Esophagus muscularis mucosa (tissue), 3 donors: ENCODE measurements around the gene MOCS3.

Source experiments
- POLR2A ChIP-seq: fragments of 450-650 bp; IDR thresholded peaks from one replicate; pipeline ENCODE4 v1.6.1; 2017; ENCODE audit warnings: antibody characterized with exemption, moderate library complexity, mild to moderate bottlenecking, low read depth
- TF ChIP-seq, protein P1 (sequence below), 3 experiments: fragments of 200-600 bp in 2 of 3; fragments of 450-650 bp in 1 of 3; sonication (generic) in 2 of 3; IDR thresholded peaks; one replicate each; pipeline ENCODE4 v1.5.1; 2017 to 2019; ENCODE audit warnings: antibody characterized with exemption in 3 of 3, mild to moderate bottlenecking in 2 of 3, moderate library complexity in 1 of 3

DNA sequence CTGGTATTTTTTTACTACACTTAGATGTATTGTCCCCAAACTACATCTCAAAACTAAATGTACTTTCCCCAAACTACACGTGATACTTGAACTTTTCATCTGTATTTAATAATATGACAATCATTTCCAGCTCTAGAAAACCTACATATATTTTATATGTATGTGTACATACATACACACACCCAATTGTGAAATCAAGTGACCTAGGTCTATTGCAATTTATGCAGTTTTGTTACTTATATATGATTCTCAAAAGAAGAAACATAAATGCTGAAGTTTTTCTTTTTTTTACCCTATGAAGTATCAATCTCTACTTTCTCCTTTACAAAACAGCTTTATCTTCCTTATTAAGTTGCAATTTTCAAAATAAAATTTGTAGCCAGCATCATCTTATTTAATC lies 32.1 kb upstream of the MOCS3 start:
- no peak for TF ChIP-seq POLR2A
- TF ChIP-seq, protein P1, sequence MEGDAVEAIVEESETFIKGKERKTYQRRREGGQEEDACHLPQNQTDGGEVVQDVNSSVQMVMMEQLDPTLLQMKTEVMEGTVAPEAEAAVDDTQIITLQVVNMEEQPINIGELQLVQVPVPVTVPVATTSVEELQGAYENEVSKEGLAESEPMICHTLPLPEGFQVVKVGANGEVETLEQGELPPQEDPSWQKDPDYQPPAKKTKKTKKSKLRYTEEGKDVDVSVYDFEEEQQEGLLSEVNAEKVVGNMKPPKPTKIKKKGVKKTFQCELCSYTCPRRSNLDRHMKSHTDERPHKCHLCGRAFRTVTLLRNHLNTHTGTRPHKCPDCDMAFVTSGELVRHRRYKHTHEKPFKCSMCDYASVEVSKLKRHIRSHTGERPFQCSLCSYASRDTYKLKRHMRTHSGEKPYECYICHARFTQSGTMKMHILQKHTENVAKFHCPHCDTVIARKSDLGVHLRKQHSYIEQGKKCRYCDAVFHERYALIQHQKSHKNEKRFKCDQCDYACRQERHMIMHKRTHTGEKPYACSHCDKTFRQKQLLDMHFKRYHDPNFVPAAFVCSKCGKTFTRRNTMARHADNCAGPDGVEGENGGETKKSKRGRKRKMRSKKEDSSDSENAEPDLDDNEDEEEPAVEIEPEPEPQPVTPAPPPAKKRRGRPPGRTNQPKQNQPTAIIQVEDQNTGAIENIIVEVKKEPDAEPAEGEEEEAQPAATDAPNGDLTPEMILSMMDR (IDR thresholded peaks at IDR 0.05) = no peak
